DMS 273 (cell line): ENCODE results near the gene ONECUT3.
"Not testable (repeated sequence)": the region's sequence is repeated elsewhere in the genome, so short reads cannot be mapped to it uniquely, and the experiment has no call there.

Experiments used
- DNase-seq: peaks from one replicate; lab custom pipeline; 2025; ENCODE audit not compliant: unreplicated experiment; lab: John Stamatoyannopoulos, UW

Gene ONECUT3

DNA sequence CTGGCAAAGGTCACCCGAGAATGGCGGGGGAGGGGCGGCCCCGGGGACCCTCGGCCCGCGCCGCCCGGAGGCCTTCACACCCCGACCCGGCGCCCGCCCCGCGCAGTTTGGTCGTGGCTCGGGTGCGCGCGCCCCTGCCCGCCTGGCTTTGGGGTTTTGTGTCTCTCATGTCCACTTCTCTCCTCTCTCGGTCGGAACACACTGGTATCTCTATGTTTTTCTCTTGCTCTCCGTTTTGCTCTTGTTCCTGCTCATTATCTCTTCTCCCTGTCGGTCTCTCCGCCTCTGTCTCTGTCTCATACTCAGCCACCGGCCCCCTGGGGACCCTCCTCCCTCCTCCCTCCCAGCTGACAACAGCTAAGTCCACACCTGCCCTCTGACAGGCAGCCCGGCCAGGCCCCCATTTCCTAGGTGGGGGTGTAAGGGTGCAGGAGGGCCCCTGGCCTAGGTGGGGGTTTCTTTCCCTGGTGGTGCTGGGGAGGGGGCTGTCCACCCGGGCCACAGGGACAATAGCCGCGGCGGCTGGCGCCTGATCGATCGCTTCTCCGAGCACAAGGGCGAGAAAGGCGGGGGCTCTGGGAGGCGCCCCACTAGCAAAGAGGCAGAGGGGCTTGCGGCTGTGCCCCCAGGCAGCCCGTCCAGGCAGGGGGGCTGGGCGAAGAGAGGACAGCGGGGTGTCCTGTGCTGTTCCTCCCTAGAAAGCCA is 2.3 kb downstream of the ONECUT3 start:
- DNase-seq: peak; percentile 50

DNA sequence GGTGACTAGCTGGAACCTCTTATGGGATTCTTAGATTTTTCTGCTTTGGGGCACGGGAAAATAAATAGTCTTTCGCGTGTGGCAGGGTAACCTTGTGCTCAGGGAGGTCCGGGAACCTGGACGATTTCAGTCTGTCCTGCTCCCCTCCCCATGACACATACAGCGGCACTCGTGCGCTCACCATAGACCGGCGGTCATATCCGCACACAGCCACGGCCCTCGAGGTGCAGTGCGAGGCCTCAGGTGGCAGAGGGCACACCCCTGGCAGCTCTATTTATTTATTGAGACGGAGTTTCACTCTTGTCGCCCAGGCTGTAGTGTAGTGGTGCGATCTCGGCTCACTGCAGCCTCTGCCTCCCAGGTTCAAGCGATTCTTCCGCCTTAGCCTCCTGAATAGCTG is 3.0 kb downstream of the ONECUT3 start:
- no peak for DNase-seq

DNA sequence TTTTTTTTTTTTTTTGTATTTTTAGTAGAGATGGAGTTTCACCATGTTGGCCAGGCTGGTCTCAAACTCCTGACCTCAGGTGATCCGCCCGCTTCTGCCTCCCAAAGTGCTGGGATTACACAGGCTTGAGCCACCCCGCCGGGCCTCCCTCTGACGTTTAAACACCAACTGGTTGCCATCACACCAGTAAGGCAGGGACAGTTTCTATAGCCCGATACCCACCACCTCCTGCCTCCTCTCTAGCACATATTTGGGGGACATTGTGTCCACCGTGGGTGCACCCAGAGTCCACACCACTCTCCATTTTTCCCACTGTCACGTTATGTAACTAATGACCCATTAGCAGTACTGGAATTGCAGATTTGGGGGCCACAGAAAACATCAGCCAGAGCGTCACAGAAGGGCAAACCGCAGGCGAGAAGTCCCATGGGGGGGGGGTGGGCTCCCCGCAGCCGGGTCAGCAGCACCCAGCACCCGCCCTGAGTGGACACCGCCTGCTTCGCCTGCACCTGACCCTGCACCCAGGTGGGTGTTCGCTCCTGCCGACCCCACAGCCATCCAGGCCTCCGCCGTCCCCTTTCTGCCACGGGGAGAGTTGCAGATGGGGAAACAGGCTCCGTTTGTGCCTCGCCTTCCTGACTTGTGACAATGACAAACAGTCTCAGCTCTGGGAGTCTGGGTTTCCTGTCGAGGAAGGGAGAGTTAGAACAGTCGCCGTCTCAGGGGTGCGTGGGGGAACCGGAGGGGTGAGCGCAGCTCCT is 3.6 kb downstream of the ONECUT3 start:
- no peak for DNase-seq

DNA sequence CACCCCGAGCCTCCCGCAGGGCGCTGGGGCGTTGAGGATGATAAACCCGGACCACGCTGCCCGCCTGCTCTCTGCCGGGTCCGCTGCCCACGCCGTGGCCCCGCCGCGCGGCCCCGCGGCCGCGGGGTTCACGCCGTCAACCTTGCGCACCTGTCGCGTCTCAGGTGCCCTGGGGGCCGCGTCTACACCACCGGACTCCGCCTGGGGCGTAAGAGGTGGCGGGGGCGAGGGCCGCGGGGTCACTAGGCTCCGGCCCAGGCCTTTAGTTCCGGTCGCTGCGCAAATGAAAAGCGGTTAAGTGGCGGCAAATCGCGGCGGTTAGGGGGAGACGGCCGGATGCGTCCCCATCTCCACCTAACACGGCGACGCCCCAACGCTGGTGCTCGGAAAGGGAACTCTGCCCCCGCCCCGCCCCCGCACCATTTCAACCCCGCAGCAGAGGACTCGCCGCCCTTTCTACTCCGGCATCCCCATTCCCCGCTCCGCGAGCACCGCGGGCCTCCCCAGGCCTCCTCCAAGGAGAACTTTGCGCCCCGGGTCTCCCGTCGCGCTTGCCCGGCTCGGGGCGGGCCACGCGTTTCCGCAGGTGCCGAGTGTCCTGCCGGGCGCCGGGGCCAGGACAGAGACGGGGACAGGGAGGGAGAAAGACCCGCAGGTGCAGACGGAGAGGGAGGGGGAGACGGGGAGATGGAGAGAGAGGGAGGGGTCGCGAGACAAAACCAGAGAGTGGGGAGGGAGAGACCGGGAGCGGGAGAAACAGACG is 4.3 kb downstream of the ONECUT3 start:
- no peak for DNase-seq

DNA sequence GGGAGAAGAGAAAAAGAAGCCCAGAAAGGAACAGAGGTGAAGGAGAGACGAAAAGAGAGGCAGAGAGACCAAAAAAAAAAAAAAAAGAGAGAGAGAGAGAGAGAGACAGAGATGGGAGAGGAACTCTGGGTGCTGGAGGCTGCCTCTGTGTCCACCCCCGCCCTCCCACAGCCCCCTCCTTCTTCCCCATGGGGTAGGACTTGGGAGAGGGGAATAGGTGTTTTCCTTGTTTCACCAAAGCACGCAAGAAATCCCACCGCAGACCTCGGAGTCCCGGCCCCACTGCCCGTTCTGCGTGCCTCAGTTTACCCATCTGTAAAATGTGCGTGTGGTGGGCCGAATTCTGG is 4.9 kb downstream of the ONECUT3 start:
- DNase-seq: no peak

DNA sequence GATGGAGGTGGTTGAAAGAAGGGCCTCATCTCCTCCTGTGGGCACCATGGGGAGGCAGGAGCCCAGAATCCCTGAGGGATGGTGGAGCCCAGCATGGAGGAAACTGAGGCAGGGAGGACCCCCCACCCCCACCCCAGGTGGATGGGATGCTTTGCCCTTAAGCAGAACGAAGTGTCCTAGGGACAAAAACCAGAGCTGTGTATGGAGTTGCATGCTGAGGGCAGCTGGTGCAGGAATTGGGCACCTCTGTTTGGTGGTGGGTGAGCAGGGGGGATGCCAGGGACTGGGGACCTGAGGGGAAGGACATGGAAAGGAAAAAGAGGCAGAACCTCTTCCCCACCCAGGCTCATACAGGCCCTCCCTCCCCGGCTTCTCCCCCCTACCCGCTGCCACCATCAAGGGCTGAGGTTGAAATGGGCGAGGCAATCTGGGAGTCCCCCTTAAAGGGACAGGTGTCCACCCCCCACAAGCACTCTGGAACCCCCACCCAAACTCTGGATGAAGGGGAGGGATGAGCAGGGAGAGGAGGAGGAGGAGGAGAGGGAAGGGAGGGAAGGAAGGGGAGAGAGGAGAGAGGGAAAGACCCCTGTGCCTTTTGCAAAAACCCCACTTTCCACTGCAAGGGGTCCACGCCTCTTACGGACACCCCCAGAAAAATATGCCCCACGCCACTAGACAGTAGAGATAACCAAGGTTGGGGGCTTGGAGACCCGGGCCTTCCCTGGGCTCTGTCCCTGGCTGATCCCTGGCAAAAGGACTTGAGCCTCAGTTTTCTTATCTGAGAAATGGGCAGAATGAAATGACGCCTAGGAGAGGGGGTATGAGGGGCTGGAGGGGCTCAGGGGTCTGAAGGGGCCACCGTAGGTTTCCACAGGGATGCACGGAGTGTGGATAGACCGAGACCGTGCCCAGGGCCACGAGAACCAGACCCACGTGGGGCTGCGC is 5.9 kb downstream of the ONECUT3 start:
- no peak for DNase-seq

DNA sequence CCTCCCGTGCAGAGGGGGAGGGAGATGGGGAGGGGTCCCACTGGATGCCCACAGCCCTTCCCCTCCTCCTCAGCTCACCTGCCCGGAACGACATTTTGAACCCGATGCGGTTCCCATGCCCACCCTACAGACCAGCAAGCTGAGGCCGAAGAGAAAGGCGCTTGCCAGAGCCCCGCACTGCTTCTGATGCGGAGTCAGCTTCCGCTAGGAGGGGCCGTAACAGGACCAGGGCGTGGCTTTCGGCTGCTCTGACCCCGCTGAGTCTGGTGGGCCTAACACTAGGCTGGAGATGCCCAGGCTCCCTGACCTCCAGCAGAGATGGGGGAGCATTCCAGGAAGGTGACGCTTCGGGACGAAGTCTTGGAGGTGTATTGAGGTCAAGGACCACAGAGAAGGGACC is 6.7 kb downstream of the ONECUT3 start:
- no peak for DNase-seq

DNA sequence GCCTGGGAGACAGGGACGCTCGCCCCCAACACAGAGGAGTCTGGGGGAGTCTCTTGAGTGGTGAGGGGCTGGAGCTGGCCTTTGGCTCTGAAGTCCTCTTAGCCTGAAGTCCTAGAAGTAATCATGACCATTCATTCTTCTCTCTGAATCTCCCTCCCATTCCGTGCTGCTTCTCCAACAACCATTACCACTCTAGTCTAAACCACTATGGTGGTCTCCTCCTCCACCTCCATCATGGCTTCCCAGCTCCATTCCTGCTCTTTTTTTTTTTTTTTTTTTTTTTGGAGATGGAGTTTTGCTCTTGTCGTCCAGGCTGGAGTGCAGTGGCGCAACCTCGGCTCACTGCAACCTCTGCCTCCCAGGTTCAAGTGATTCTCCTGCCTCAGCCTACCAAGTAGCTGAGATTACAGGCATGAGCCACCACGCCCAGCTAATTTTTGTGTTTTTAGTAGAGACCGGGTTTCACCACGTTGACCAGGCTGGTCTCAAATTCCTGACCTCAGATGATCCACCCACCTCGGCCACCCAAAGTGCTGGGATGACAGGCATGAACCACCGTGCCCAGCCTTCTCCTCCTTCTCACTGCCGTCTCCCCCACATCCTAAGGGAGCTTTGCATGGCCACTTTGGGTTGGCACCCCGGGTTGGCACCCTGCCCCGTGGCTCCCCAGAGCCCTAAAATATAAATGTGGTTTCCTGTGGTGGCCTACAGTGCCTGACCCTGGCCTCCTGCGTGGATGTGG is 7.7 kb downstream of the ONECUT3 start:
- not testable (repeated sequence) for DNase-seq

DNA sequence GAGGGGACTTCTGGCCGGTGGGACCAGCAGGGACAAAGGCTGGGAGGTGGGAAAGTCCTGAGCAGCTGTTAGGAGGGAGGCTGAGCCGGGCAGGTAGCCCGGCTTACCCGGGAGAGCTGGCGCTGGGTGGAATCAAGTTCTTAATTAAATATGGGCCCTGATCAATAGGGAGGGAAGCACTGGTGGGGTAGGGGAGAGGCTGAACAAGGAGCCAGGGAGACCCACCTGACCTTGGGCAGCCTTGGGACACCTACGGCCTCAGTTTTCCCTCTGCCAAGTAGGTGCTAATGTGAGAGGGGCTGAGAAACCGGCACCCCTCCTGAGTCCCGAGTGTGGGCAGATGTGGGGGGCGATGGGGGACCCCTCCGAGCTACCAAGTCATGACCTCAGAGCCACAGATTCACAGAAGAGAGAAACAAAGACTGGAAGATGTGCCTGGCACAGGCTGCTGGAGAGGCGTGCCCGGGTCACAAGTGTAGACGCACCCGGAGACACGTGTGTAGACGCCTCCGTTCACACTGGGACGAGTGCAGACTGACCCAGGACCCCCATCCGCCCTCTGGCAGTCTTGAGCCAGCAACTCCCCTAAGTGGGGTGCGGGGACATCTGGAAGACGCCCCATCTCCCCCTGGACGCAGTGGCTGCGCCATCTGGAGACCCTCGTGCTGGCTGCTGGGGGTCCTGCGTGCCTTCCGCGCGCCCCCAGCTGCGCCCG is 8.4 kb downstream of the ONECUT3 start:
- no peak for DNase-seq

DNA sequence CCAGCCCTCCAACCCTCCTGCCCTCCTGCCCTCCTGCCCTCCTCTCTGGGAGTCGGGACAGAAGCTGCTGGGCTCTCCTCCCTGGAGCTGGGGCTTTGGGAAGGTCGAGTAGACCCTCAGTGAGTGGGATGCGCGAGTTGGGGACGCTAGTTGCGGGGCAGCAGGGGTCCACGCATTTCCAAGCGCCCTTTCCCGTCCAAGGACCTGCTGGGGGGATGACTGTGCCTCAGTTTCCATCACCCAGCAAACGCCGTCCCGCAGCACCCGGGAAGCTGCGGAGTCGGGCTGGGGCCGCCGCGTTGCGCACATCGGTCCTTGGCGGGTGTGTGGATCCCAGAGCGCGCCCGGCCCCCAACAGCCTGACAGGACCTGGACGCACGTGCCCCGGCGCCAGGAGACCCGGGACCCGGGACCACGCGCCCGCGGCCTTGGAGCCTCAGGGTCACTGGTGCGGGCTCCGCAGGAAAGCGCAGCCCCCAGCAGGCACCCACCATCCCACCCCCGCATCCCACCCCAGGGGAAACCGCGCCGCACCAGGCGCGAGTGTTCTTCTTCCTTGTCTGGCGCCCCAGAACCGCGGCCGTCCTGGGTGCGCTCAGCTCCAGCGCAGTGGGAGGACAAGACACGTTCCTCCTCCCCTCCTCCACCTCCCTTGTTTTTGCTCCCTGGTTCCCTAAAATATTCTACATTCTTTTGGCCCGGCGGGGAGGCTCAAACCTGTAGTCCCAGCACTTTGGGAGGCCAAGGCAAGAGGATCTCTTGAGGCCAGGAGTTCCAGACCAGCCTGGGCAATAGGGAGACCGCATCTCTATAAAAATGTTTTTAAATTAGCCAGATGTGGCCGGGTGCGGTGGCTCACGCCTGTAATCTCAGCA is 9.2 kb downstream of the ONECUT3 start:
- DNase-seq: no peak

DNA sequence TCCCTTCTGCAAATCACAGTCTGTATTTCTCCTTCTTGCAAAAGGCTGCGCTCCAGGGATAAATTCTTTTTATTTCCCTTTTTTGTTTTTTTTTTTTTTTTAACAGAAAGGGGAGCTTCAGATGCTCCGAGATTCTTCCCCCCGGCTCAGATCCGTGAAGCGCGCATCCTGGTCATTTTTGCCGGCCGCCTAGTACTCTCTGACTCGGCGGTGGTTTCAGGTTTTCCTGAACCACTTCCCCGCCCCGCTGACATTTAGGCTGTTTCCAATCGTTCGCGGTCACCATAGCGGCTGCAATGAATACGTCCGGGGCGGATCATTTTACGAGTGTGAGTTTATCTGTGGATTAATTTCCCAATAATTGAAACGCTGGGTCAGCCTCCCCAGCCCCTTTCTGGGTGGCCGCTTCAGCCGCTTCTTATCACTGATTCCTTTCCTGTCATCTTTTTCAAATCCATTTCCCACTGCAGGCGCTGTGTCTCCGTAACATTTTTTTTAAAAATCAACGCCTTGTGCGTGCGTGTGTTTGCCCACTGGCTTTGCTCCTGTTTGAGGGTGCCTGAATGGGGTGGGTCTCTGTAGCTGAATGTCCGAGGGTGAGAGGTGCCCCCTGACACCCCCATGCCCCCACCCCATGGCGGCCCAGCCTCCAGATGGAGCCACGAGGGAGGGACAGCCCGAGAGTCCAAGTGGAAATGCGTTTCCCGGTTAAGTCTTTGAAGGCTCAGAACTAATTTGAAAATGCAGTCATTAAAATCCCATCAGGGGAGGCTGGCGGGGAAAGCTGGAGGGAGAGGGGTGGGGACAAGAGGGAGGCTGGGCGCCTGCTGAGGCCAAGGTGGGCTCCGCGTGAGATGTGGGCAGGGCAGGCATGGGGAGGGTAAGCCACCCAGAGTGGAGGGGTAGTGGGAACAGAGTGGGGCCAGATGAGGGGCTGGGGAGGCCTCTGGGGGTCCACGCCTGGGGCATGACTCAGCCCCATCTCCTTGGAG is 10.6 kb downstream of the ONECUT3 start:
- DNase-seq: no peak

DNA sequence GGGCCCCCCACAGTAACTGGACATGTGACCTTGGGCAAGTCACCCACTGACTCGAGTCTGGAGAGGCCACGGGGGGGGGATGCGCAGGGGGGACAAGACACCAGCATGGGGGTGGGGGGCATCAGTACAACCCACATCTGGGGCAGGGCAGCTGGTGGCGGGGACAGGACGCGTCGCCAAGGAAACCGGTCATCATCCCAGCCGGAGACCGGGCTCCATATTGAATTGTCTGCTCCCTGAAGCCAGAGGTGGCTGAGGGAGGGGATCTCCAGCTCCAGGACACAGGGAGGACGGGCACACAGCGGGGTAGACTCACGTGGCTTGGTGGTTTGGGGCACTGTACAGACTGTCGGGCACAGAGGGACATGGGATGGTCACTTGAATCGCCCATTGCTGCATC is 11.4 kb downstream of the ONECUT3 start:
- no peak for DNase-seq

DNA sequence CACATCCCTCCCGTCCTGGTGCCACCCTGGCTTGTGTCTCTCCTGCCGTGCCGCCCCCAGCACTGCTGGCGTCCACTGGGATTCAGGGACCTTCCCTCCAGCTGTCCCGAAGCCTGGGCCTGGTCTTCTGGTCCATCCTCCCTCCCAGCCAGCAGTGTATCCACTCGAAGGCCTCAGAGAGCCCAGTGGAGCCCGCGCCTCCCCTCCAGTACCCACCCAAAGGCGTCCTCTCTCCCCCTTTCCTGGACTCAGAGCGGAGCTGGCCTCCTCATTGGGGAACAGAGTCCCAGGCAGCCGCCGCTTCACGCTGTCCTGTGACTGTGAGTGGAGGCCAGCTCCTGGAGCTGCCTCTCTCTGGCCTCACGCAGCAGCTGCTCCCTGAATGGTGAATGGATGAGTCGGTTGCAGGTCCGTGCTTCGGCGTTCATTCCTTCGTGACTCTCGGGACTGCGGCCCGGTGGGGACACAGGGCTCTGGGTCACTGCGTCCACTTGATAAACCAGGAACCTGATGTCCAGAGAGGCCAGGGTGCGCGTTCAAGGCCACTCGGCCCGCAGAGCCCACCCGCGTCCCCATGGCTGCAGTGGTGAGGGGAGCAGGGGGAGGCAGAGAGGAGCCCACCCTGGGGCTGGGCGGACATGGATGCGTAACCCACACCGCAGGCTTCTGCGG is 12.1 kb downstream of the ONECUT3 start:
- peak; percentile 43 for DNase-seq

DNA sequence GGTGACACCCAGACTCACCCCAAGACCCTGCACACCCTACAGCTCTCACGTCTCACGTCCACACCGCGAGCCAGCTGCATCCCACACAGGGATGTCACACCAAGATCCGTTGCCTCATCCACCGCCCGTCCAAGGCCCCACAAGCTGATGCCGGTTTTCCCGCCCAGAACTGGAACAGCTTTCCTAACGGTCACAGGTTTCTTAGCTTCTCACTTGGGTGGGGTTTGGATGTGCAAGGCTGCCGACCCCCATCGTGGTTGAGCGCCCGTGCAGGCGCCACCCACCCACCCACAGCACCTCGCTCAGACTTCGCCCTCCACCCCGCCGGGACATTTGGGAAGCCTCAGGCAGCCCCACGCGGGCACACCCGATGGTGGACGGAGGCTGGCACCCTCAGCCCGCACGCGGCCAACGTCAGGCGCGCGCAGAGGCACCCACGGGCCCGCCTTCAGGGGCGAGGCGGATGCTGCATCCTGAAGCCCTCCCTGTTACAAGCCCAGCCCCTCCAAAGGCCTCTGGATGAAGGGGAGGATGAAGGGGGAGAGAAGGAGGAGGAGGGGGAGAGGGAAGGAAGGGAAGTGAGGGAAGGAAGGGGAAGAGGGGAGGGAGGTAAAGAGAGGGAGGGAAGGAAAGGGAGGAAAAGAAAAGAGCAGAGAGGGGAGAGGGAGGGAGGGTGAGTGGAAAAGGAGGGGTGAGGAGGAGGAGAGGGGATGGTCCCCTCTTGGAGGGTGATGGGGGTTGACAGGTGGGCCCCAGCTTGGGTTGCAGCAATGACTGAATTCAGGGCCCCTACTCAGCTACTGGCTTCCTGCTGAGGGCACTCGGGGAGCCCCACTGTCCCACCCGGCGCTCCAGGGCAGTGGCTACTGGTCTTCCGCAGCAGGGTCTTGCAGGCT is 12.8 kb downstream of the ONECUT3 start:
- peak; percentile 51 for DNase-seq

DNA sequence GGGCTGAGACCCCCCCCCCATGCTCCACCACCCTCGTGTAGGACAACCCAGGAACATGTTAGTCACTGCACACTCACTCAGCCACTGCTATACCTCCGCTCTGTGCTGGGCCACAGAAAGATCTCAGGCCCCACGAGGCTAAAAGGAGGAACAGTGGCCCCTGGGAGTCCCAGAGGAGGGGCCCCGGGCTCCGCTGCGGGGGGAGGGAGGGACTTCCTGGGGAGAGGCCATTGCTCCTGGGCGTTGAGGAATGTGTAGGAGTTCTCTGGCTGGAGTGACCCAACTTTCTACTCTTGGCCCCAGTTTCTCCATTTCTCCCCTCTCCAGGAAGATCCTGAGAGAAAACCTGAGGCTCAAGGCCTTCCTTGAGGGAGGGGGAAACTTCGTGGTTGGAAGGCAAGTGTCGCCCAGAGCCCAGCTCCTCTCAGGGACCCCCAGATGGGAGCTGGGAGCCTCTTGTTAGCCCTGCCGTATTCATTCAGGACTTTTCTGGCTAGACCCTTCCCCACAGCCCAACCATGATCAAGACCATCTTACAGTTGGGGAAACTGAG is 13.6 kb downstream of the ONECUT3 start:
- no peak for DNase-seq
